PC-9 (cell line): Measurements from ENCODE around the gene ZBTB21. TPM values are rescaled to one million over a fixed set of nuclear protein-coding genes. Genes with fewer than 3 reads are reported as not detected.

ENCODE experiments used
- BruUV-seq: library from RNA; stranded (reverse); fragments of 400-500 nt; replicated peaks from 2 replicates; lab custom pipeline; 2021; lab: Mats Ljungman, UMichigan
- CTCF ChIA-PET: fragments of 300-600 bp; sonication (Branson Sonifier 250); formaldehyde crosslinking; loops from one replicate; lab custom pipeline; 2022; ENCODE audit warnings: antibody characterized with exemption; lab: Charles Lee
- POLR2A ChIA-PET: fragments of 300-600 bp; sonication (Branson Sonifier 250); formaldehyde crosslinking; loops from one replicate; lab custom pipeline; 2022; ENCODE audit warnings: antibody characterized with exemption; ENCODE audit not compliant: unreplicated experiment; lab: Charles Lee
- DNase-seq, 2 experiments: peaks; one replicate each; pipeline versions ENCODE4 v3.0.0 to v3.0.0-alpha.2; 2015 to 2022; ENCODE audit warnings: mixed read lengths in 1 of 2
- H2AFZ ChIP-seq: fragments of 200-600 bp; sonication (generic); 2 replicates; pipeline ENCODE4 v1.8.1; 2017; ENCODE audit warnings: antibody characterized with exemption
- H3F3A ChIP-seq: fragments of 200-600 bp; sonication (generic); 2 replicates; pipeline ENCODE4 v1.8.1; 2017; ENCODE audit warnings: antibody characterized with exemption, mild to moderate bottlenecking, low read depth; ENCODE audit not compliant: insufficient read depth
- H3K27ac ChIP-seq: fragments of 200-600 bp; sonication (generic); 2 replicates; pipeline ENCODE4 v1.6.1; 2016; ENCODE audit warnings: mixed run types
- H3K27me3 ChIP-seq: fragments of 200-600 bp; sonication (generic); 2 replicates; pipeline ENCODE4 v1.6.1; 2016; ENCODE audit warnings: low read depth, mixed run types; ENCODE audit not compliant: insufficient read depth
- H3K36me3 ChIP-seq: fragments of 200-600 bp; sonication (generic); 2 replicates; pipeline ENCODE4 v1.6.1; 2016; ENCODE audit warnings: low read depth, mixed run types
- H3K4me1 ChIP-seq: fragments of 200-600 bp; sonication (generic); replicated peaks from 2 replicates; pipeline ENCODE4 v1.6.1; 2016; ENCODE audit warnings: mixed run types; ENCODE audit not compliant: insufficient read depth
- H3K4me2 ChIP-seq: fragments of 200-600 bp; sonication (generic); 2 replicates; pipeline ENCODE4 v1.6.1; 2017; ENCODE audit warnings: mixed run types
- H3K4me3 ChIP-seq: fragments of 200-600 bp; sonication (generic); 2 replicates; pipeline ENCODE4 v1.6.1; 2016; ENCODE audit warnings: mixed run types
- H3K79me2 ChIP-seq: fragments of 200-600 bp; sonication (generic); 2 replicates; pipeline ENCODE4 v1.6.1; 2017; ENCODE audit warnings: low read depth, mixed run types
- H3K9me2 ChIP-seq: fragments of 200-600 bp; sonication (generic); 2 replicates; pipeline ENCODE4 v1.8.1; 2017; ENCODE audit warnings: mild to moderate bottlenecking; ENCODE audit not compliant: insufficient read depth
- H3K9me3 ChIP-seq: fragments of 200-600 bp; sonication (generic); 2 replicates; pipeline ENCODE4 v1.8.1; 2016; ENCODE audit warnings: low read depth; ENCODE audit not compliant: insufficient read depth
- H4K20me1 ChIP-seq: fragments of 200-600 bp; sonication (generic); 2 replicates; pipeline ENCODE4 v1.8.1; 2017; ENCODE audit not compliant: insufficient read depth
- EZH2 ChIP-seq: fragments of 200-600 bp; sonication (generic); IDR thresholded peaks from 2 replicates; pipeline ENCODE4 v1.8.0; 2017; ENCODE audit warnings: antibody characterized with exemption, low read depth
- intact Hi-C: fragments of 100-400 bp; cut with micrococcal nuclease; formaldehyde crosslinking; loops from one replicate; pipeline ENCODE4 v1.10.0; 2022; ENCODE audit not compliant: unreplicated experiment
- total RNA-seq: library from RNA; stranded (reverse); gene quantifications from 2 replicates; pipeline ENCODE4 v1.2.3, GENCODE V29; 2021
- TF ChIP-seq, protein P1 (sequence below): fragments of 200-600 bp; sonication (generic); conservative IDR thresholded peaks from 2 replicates; pipeline ENCODE4 v1.6.1; 2017; ENCODE audit warnings: mixed run types, antibody characterized with exemption, mild to moderate bottlenecking, moderate library complexity

The ZBTB21 gene
- total RNA-seq, 1 experiment from 2014 or later: 13.5 TPM

- Histone ChIP-seq H3K36me3 (0 out of 2 replicates have a peak, but pooled peaks cover 3% of the 10 kb centered on the region), H3K27ac (no peak overlapping the region), H3K79me2 (peaks cover 26% of the 10 kb centered on the region), H3K4me1 (no peaks in the 10 kb centered on the region), H4K20me1 (no peaks in the 10 kb centered on the region), H3K4me3 (no peak overlapping the region), H2AFZ (no peak overlapping the region), H3K27me3 (no peaks in the 10 kb centered on the region), H3K9me3 (no peaks in the 10 kb centered on the region), H3K9me2 (no peaks in the 10 kb centered on the region), H3F3A (no peaks in the 10 kb centered on the region), H3K4me2 (no peak overlapping the region)
- intact Hi-C loops: loop anchor here (2.0 kb wide), 1 partner anchor 44 kb away; no protein-coding TSS in a partner anchor
- BruUV-seq: no TSS peak
- DNase-seq: no peak
- CTCF ChIA-PET: no interaction called here
- POLR2A ChIA-PET: no interaction called here
- TF ChIP-seq, protein P1, sequence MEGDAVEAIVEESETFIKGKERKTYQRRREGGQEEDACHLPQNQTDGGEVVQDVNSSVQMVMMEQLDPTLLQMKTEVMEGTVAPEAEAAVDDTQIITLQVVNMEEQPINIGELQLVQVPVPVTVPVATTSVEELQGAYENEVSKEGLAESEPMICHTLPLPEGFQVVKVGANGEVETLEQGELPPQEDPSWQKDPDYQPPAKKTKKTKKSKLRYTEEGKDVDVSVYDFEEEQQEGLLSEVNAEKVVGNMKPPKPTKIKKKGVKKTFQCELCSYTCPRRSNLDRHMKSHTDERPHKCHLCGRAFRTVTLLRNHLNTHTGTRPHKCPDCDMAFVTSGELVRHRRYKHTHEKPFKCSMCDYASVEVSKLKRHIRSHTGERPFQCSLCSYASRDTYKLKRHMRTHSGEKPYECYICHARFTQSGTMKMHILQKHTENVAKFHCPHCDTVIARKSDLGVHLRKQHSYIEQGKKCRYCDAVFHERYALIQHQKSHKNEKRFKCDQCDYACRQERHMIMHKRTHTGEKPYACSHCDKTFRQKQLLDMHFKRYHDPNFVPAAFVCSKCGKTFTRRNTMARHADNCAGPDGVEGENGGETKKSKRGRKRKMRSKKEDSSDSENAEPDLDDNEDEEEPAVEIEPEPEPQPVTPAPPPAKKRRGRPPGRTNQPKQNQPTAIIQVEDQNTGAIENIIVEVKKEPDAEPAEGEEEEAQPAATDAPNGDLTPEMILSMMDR: no peak
- no peak for TF ChIP-seq EZH2
Observed at GRCh38 chr21:42003051-42003461, 7.1 kb downstream of the ZBTB21 start.

- DNase-seq: peak in 1 of 2 experiments; percentile 35
- CTCF ChIA-PET: no interaction called here
- Histone ChIP-seq H3K27me3 (no peaks in the 10 kb centered on the region), H2AFZ (no peak overlapping the region), H3K4me2 (no peak overlapping the region), H3K79me2 (peaks cover 20% of the 10 kb centered on the region), H3K36me3 (no peaks in the 10 kb centered on the region), H3K27ac (no peak overlapping the region), H3K9me2 (no peaks in the 10 kb centered on the region), H3K4me3 (no peak overlapping the region), H3K4me1 (no peaks in the 10 kb centered on the region), H3K9me3 (no peaks in the 10 kb centered on the region), H3F3A (no peaks in the 10 kb centered on the region), H4K20me1 (no peaks in the 10 kb centered on the region)
- intact Hi-C loops: loop anchor here (2.0 kb wide), 1 partner anchor 44 kb away; no protein-coding TSS in a partner anchor
- BruUV-seq: no TSS peak
- no peak for TF ChIP-seq EZH2
- TF ChIP-seq, protein P1: no peak
- POLR2A ChIA-PET: no interaction called here
Observed at GRCh38 chr21:42002421-42002958, 7.7 kb downstream of the ZBTB21 start.

DNA sequence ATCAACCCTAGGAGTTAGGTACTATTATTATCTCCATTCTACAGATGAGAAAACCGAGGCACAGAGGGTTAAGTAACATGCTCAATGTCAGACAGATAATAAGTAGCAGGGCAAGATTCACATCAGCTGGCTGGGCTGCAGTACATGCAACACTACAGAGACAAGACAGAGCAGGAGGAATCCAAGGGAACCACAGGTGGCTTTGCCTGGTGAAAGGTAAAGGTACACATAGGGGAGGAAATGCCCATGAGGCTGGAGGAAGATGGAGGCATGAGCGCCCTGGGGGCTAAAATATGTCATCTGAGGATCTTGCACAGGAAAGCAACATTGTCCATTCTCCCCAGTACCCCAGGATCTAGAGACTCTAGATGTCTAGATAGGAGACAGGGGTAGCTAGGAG lies 8.4 kb downstream of the ZBTB21 start:
- BruUV-seq: no TSS peak
- Histone ChIP-seq H3K4me2 (no peak overlapping the region), H3K79me2 (peaks cover 14% of the 10 kb centered on the region; the same call in 1 of the 2 replicates), H4K20me1 (no peaks in the 10 kb centered on the region), H3K4me3 (no peak overlapping the region), H3K36me3 (no peaks in the 10 kb centered on the region), H3F3A (no peaks in the 10 kb centered on the region), H3K9me2 (no peaks in the 10 kb centered on the region), H3K9me3 (no peaks in the 10 kb centered on the region), H3K27ac (no peak overlapping the region), H3K4me1 (no peaks in the 10 kb centered on the region), H3K27me3 (no peaks in the 10 kb centered on the region), H2AFZ (no peak overlapping the region)
- TF ChIP-seq, protein P1: no peak
- TF ChIP-seq EZH2: no peak
- CTCF ChIA-PET: no interaction called here
- intact Hi-C loops: loop anchor here (2.0 kb wide), 1 partner anchor 43 kb away; no protein-coding TSS in a partner anchor
- POLR2A ChIA-PET: no interaction called here
- DNase-seq: no peak
